Endodermal cell (in vitro differentiated cells): ENCODE data around the gene TARS3. TPM values are rescaled to one million over a fixed set of nuclear protein-coding genes. Genes with fewer than 3 reads are reported as not detected.

Source experiments
- DNase-seq: peaks from one replicate; pipeline ENCODE4 v3.0.0-alpha.2; 2017
- H3K27ac ChIP-seq: 2 replicates; pipeline ENCODE4 v1.5.1; 2013; ENCODE audit warnings: mild to moderate bottlenecking, low read depth, low read length, moderate library complexity
- H3K27me3 ChIP-seq: 2 replicates; pipeline ENCODE4 v1.6.1; 2013; ENCODE audit warnings: mild to moderate bottlenecking, low read length, moderate library complexity; ENCODE audit not compliant: insufficient read depth, control insufficient read depth, poor library complexity, severe bottlenecking
- H3K36me3 ChIP-seq: 2 replicates; pipeline ENCODE4 v1.7.0; 2013; ENCODE audit warnings: mild to moderate bottlenecking, low read length, moderate library complexity; ENCODE audit not compliant: control insufficient read depth, insufficient read depth
- H3K4me1 ChIP-seq: one replicate; pipeline ENCODE4 v1.7.0; 2013; ENCODE audit warnings: low read length; ENCODE audit not compliant: control insufficient read depth, insufficient read depth
- H3K4me3 ChIP-seq: 2 replicates; pipeline ENCODE4 v1.5.1; 2013; ENCODE audit warnings: mild to moderate bottlenecking, low read length, moderate library complexity
- H3K9ac ChIP-seq: 2 replicates; pipeline ENCODE4 v1.6.1; 2013; ENCODE audit warnings: mild to moderate bottlenecking, low read length, moderate library complexity; ENCODE audit not compliant: poor library complexity, severe bottlenecking; ENCODE audit errors: extremely low read depth
- H3K9me3 ChIP-seq: 2 replicates; pipeline ENCODE4 v1.6.1; 2013; ENCODE audit warnings: mild to moderate bottlenecking, low read length, moderate library complexity; ENCODE audit not compliant: control insufficient read depth
- H3K27ac Mint-ChIP-seq: 2 replicates; pipeline ENCODE4 v1.8.0; 2020; ENCODE audit warnings: mixed read lengths
- H3K27me3 Mint-ChIP-seq: 2 replicates; pipeline ENCODE4 v1.8.0; 2021; ENCODE audit warnings: mild to moderate bottlenecking, mixed read lengths; ENCODE audit not compliant: insufficient read depth
- H3K36me3 Mint-ChIP-seq: 2 replicates; pipeline ENCODE4 v1.8.0; 2020; ENCODE audit warnings: low read depth, mixed read lengths
- H3K4me1 Mint-ChIP-seq: 2 replicates; pipeline ENCODE4 v1.8.0; 2020; ENCODE audit warnings: mixed read lengths
- H3K4me3 Mint-ChIP-seq: 2 replicates; pipeline ENCODE4 v1.8.0; 2020; ENCODE audit warnings: mild to moderate bottlenecking, moderate library complexity, mixed read lengths
- H3K9me3 Mint-ChIP-seq: 2 replicates; pipeline ENCODE4 v1.8.0; 2020; ENCODE audit warnings: mild to moderate bottlenecking, mixed read lengths
- CTCF ChIP-seq: fragments of 200-600 bp; sonication (generic); conservative IDR thresholded peaks from 2 replicates; pipeline ENCODE4 v1.5.0; 2021; ENCODE audit warnings: antibody characterized with exemption, mild to moderate bottlenecking
- WGBS, 2 experiments: methylation state at CpG; one replicate each; pipeline versions ENCODE4 v1.1.5 to v1.1.7; 2013; ENCODE audit warnings: missing lambda C conversion rate in 2 of 2, mixed read lengths in 1 of 2; ENCODE audit not compliant: insufficient coverage in 1 of 2, insufficient read length in 1 of 2; 5-methylcytosine and 5-hydroxymethylcytosine counted together
- total RNA-seq, 2 donors: library from RNA; stranded (reverse); fragmentation: NEBNext Ultra II Directional in 1 of 2; extraction: Animal tissue kit (Norgen Biotek cat#: 25700) in 1 of 2; gene quantifications; 2 replicates in 1 of 2; 3 replicates in 1 of 2; pipeline ENCODE4 v1.2.1, GENCODE V29; 2021

Gene TARS3
- total RNA-seq, 2 donors from 2014 or later: 11.7 to 13.6 TPM

- TF ChIP-seq CTCF: no peak
- no peak for DNase-seq
Observed at GRCh38 chr15:101619615-101619865, 104.7 kb downstream of the TARS3 start.

GRCh38 chr15:101618851-101619614, 105.2 kb downstream of the TARS3 start:
- DNase-seq: no peak
- peaks cover 14% of the 10 kb centered on the region for H3K4me1 Mint-ChIP-seq
- Histone ChIP-seq H3K36me3 (no peaks in the 10 kb centered on the region), H3K4me1 (peaks cover 3% of the 10 kb centered on the region), H3K27ac (peak overlapping the region; percentile 4), H3K27me3 (no peaks in the 10 kb centered on the region), H3K4me3 (no peak overlapping the region), H3K9ac (no peak overlapping the region), H3K9me3 (peaks cover 8% of the 10 kb centered on the region)
- WGBS, 2 experiments: 92 to 93% methylated on average over 9 to 13 of the region's 13 CpGs
- H3K27me3 Mint-ChIP-seq: peaks cover 19% of the 10 kb centered on the region
- peaks cover 9% of the 10 kb centered on the region for H3K9me3 Mint-ChIP-seq
- H3K36me3 Mint-ChIP-seq: peaks cover 7% of the 10 kb centered on the region
- H3K27ac Mint-ChIP-seq: no peak overlapping the region
- H3K4me3 Mint-ChIP-seq: no peak overlapping the region
- TF ChIP-seq CTCF: no peak

More at GRCh38 chr15:101619615-101619865, 104.7 kb downstream of the TARS3 start:
- Histone ChIP-seq H3K27ac (no peak overlapping the region), H3K36me3 (no peaks in the 10 kb centered on the region), H3K4me1 (peaks cover 3% of the 10 kb centered on the region), H3K27me3 (no peaks in the 10 kb centered on the region), H3K9me3 (peaks cover 12% of the 10 kb centered on the region), H3K4me3 (no peak overlapping the region), H3K9ac (no peak overlapping the region)
- Mint-ChIP-seq H3K9me3 (peaks cover 13% of the 10 kb centered on the region), H3K27ac (no peak overlapping the region), H3K4me3 (no peak overlapping the region), H3K36me3 (peaks cover 8% of the 10 kb centered on the region), H3K4me1 (peaks cover 14% of the 10 kb centered on the region), H3K27me3 (peaks cover 17% of the 10 kb centered on the region)
- 93 to 100% methylated on average over 4 to 6 of the region's 6 CpGs for WGBS, 2 experiments

- no peaks in the 10 kb centered on the region for H3K27me3 ChIP-seq
- Mint-ChIP-seq H3K36me3 (no peaks in the 10 kb centered on the region), H3K27me3 (peaks cover 19% of the 10 kb centered on the region), H3K9me3 (peaks cover 2% of the 10 kb centered on the region), H3K4me1 (peaks cover 14% of the 10 kb centered on the region), H3K4me3 (no peak overlapping the region), H3K27ac (no peak overlapping the region)
- H3K4me3 ChIP-seq: no peak overlapping the region
- H3K9me3 ChIP-seq: peaks cover under 1% of the 10 kb centered on the region
- no peak for DNase-seq
- WGBS, 2 experiments: 95% methylated on average over 10 of the region's 10 CpGs; no CpG with 5 or more reads in 1 of the 2 experiments
- TF ChIP-seq CTCF: no peak
- peaks cover 3% of the 10 kb centered on the region for H3K4me1 ChIP-seq
- no peaks in the 10 kb centered on the region for H3K36me3 ChIP-seq
- H3K9ac ChIP-seq: no peak overlapping the region
- H3K27ac ChIP-seq: no peak overlapping the region
Observed at GRCh38 chr15:101618076-101618475, 106.2 kb downstream of the TARS3 start.
